PC-3 (cell line): ENCODE measurements around the gene CMTR2. TPM values are rescaled to one million over a fixed set of nuclear protein-coding genes. Genes with fewer than 3 reads are reported as not detected.

ENCODE experiments used
- ATAC-seq: fragments of 200-7000 bp; cut with Tn5 transposase; 2 replicates; pipeline ENCODE4 v1.9.1; 2020; ENCODE audit warnings: mild to moderate bottlenecking, moderate library complexity
- BruUV-seq: library from RNA; stranded (reverse); fragments of 400-500 nt; replicated peaks from 2 replicates; lab custom pipeline; 2021; lab: Mats Ljungman, UMichigan
- CTCF ChIA-PET: fragments of 300-600 bp; sonication (Branson Sonifier 250); formaldehyde crosslinking; loops from one replicate; lab custom pipeline; 2022; ENCODE audit warnings: antibody characterized with exemption; lab: Charles Lee
- POLR2A ChIA-PET: fragments of 300-600 bp; sonication (Branson Sonifier 250); formaldehyde crosslinking; loops from one replicate; lab custom pipeline; 2022; ENCODE audit warnings: antibody characterized with exemption; ENCODE audit not compliant: unreplicated experiment; lab: Charles Lee
- DNase-seq: peaks from one replicate; pipeline ENCODE4 v3.0.0-alpha.2; 2015
- H2AFZ ChIP-seq: fragments of 300-600 bp; sonication (generic); 2 replicates; pipeline ENCODE4 v1.6.0; 2016; ENCODE audit warnings: antibody characterized with exemption, low read length
- H3F3A ChIP-seq: fragments of 300-600 bp; sonication (generic); one replicate; pipeline ENCODE4 v1.6.0; 2017; ENCODE audit warnings: antibody characterized with exemption, low read length, control low read depth, mild to moderate bottlenecking; ENCODE audit not compliant: unreplicated experiment
- H3K27ac ChIP-seq: fragments of 300-600 bp; sonication (generic); 2 replicates; pipeline ENCODE4 v1.5.1; 2016; ENCODE audit warnings: mild to moderate bottlenecking, low read length
- H3K27me3 ChIP-seq: fragments of 300-600 bp; sonication (generic); 2 replicates; pipeline ENCODE4 v1.6.1; 2016; ENCODE audit warnings: low read length, mixed read lengths
- H3K36me3 ChIP-seq: fragments of 300-600 bp; sonication (generic); 2 replicates; pipeline ENCODE4 v1.6.1; 2016; ENCODE audit warnings: low read depth, mixed run types, low read length, mixed read lengths
- H3K4me1 ChIP-seq: fragments of 300-600 bp; sonication (generic); 2 replicates; pipeline ENCODE4 v1.5.1; 2016; ENCODE audit warnings: low read length; ENCODE audit not compliant: insufficient read depth
- H3K4me2 ChIP-seq: fragments of 300-600 bp; sonication (generic); 2 replicates; pipeline ENCODE4 v1.6.0; 2016; ENCODE audit warnings: low read length
- H3K4me3 ChIP-seq: fragments of 300-600 bp; sonication (generic); 2 replicates; pipeline ENCODE4 v1.5.1; 2016; ENCODE audit warnings: mild to moderate bottlenecking, low read length, mixed read lengths
- H3K79me2 ChIP-seq: fragments of 300-600 bp; sonication (generic); 2 replicates; pipeline ENCODE4 v1.6.1; 2017; ENCODE audit warnings: low read length, mixed read lengths
- H3K9ac ChIP-seq: fragments of 300-600 bp; sonication (generic); 2 replicates; pipeline ENCODE4 v1.6.0; 2016; ENCODE audit warnings: mild to moderate bottlenecking, low read length
- H3K9me2 ChIP-seq: fragments of 300-600 bp; sonication (generic); replicated peaks from 2 replicates; pipeline ENCODE4 v1.6.1; 2016; ENCODE audit warnings: mixed run types, low read length, mixed read lengths
- H3K9me3 ChIP-seq: fragments of 300-600 bp; sonication (generic); 2 replicates; pipeline ENCODE4 v1.6.1; 2016; ENCODE audit warnings: low read length, mixed read lengths
- H4K20me1 ChIP-seq: fragments of 300-600 bp; sonication (generic); 2 replicates; pipeline ENCODE4 v1.6.1; 2016; ENCODE audit warnings: low read length, mixed read lengths
- EZH2 ChIP-seq: fragments of 300-600 bp; sonication (generic); IDR thresholded peaks from one replicate; pipeline ENCODE4 v1.6.1; 2017; ENCODE audit warnings: antibody characterized with exemption, mild to moderate bottlenecking, low read length; ENCODE audit not compliant: unreplicated experiment
- EZH2phosphoT487 ChIP-seq: fragments of 300-600 bp; sonication (generic); IDR thresholded peaks from 2 replicates; pipeline ENCODE4 v1.6.1; 2018; ENCODE audit warnings: mild to moderate bottlenecking, antibody characterized with exemption, low read length, borderline replicate concordance
- intact Hi-C: fragments of 100-400 bp; cut with micrococcal nuclease; formaldehyde crosslinking; loops from 2 replicates; pipeline ENCODE4 v1.9.0; 2023
- total RNA-seq: library from RNA; depleted of rRNA; stranded (reverse); fragments of >200 nt; gene quantifications from 2 replicates; pipeline ENCODE4 v1.2.3, GENCODE V29; 2014
- TF ChIP-seq, protein P1 (sequence below): fragments of 300-600 bp; sonication (generic); conservative IDR thresholded peaks from 2 replicates; pipeline ENCODE4 v1.5.1; 2017; ENCODE audit warnings: antibody characterized with exemption, low read depth, mild to moderate bottlenecking, low read length

The CMTR2 gene
- total RNA-seq, 1 experiment from 2014 or later = 14.7 TPM

DNA sequence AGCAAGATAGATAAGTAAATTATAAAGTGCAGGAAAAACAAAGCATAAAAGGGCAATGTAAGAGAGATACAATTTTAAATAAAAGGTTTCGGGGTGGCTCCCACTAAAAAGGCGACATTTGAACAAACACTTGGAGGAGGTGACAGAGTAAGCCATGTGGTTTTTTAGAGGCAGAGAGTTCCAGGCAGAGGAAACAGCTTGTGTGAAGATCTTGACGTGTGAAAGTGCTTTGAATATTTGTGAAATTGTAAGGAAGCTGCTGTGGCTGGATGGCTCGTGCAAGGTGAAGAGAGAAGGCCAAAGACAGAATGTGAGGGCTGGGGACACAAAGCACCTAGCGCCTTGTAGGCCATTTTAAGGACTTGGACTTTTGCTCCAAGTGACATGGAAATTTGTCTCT lies 30.1 kb downstream of the CMTR2 start:
- ChIA-PET CTCF (no interaction called here), POLR2A (no interaction called here)
- Histone ChIP-seq H3K36me3 (no peaks in the 10 kb centered on the region), H3K4me1 (no peaks in the 10 kb centered on the region), H3K27ac (no peak overlapping the region), H3K4me3 (no peak overlapping the region), H2AFZ (no peak overlapping the region), H4K20me1 (no peaks in the 10 kb centered on the region), H3F3A (no peaks in the 10 kb centered on the region), H3K9me2 (no peaks in the 10 kb centered on the region), H3K9ac (no peak overlapping the region), H3K79me2 (no peaks in the 10 kb centered on the region), H3K4me2 (no peak overlapping the region), H3K9me3 (no peaks in the 10 kb centered on the region), H3K27me3 (peaks cover 59% of the 10 kb centered on the region)
- TF ChIP-seq, protein P1, sequence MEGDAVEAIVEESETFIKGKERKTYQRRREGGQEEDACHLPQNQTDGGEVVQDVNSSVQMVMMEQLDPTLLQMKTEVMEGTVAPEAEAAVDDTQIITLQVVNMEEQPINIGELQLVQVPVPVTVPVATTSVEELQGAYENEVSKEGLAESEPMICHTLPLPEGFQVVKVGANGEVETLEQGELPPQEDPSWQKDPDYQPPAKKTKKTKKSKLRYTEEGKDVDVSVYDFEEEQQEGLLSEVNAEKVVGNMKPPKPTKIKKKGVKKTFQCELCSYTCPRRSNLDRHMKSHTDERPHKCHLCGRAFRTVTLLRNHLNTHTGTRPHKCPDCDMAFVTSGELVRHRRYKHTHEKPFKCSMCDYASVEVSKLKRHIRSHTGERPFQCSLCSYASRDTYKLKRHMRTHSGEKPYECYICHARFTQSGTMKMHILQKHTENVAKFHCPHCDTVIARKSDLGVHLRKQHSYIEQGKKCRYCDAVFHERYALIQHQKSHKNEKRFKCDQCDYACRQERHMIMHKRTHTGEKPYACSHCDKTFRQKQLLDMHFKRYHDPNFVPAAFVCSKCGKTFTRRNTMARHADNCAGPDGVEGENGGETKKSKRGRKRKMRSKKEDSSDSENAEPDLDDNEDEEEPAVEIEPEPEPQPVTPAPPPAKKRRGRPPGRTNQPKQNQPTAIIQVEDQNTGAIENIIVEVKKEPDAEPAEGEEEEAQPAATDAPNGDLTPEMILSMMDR = no peak
- TF ChIP-seq EZH2 = no peak
- no peak for TF ChIP-seq EZH2phosphoT487
- ATAC-seq (no peak), DNase-seq (no peak)
- intact Hi-C loops = no loop called here
- BruUV-seq = no TSS peak

DNA sequence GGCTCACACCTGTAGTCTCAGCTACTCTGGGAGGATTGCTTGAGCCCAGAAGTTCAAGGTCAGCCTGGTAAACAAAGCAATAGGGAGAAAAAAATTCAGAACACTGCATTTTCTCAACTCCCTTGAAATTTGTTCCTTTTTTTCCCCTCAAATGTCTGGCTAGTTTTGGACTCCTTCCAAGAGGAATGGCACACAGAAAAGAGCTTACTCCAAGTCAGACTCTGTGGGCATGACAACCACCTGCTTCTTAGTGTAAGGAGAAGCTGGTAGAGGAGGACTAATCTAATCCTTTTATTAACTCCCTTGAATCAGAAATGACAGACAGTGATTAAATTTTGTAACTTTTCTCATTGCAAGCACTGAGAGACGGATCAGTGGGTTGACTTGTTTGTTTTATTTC lies 30.8 kb downstream of the CMTR2 start:
- H3K36me3 ChIP-seq = no peaks in the 10 kb centered on the region
- CTCF ChIA-PET = no interaction called here
- H3K4me1 ChIP-seq = no peaks in the 10 kb centered on the region
- no peaks in the 10 kb centered on the region for H3F3A ChIP-seq
- DNase-seq = no peak
- no peaks in the 10 kb centered on the region for H3K9me2 ChIP-seq
- H3K79me2 ChIP-seq = no peaks in the 10 kb centered on the region
- ATAC-seq = no peak
- H3K4me3 ChIP-seq = no peak overlapping the region
- H4K20me1 ChIP-seq = no peaks in the 10 kb centered on the region
- H3K9ac ChIP-seq = no peak overlapping the region
- no peak overlapping the region for H2AFZ ChIP-seq
- POLR2A ChIA-PET = no interaction called here
- intact Hi-C loops = no loop called here
- no TSS peak for BruUV-seq
- TF ChIP-seq EZH2phosphoT487 (no peak), EZH2 (no peak)
- TF ChIP-seq, protein P1 = no peak
- no peaks in the 10 kb centered on the region for H3K9me3 ChIP-seq
- peaks cover 53% of the 10 kb centered on the region for H3K27me3 ChIP-seq
- H3K27ac ChIP-seq = no peak overlapping the region
- no peak overlapping the region for H3K4me2 ChIP-seq

DNA sequence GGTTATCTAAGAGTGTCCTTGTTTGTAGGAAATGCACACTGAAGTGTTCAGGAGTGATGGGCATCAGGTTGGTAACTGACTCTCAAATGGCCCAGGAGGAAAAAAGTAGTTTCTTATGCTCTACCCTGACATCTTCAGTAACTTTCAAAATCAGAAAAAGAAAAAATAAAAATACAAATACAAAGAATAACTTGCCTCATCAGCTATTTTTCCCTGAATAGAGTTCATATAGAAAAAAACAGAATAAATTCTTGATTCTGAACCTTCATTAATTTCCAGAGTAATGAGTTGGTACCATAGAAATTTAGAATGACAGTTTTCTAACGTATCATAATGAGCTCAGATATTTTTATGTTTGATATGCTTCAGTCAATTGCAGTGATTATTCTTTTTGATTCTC lies 31.4 kb downstream of the CMTR2 start:
- H3K9me3 ChIP-seq = no peaks in the 10 kb centered on the region
- TF ChIP-seq, protein P1 = no peak
- no peak for TF ChIP-seq EZH2
- H4K20me1 ChIP-seq = no peaks in the 10 kb centered on the region
- no peak for DNase-seq
- intact Hi-C loops = no loop called here
- no peak overlapping the region for H3K9ac ChIP-seq
- no peak overlapping the region for H3K4me2 ChIP-seq
- H3K4me1 ChIP-seq = no peaks in the 10 kb centered on the region
- H3K9me2 ChIP-seq = no peaks in the 10 kb centered on the region
- H3K27ac ChIP-seq = no peak overlapping the region
- no peaks in the 10 kb centered on the region for H3F3A ChIP-seq
- no peak for ATAC-seq
- H3K27me3 ChIP-seq = peaks cover 47% of the 10 kb centered on the region
- no peak overlapping the region for H3K4me3 ChIP-seq
- no TSS peak for BruUV-seq
- H2AFZ ChIP-seq = no peak overlapping the region
- POLR2A ChIA-PET = no interaction called here
- H3K36me3 ChIP-seq = no peaks in the 10 kb centered on the region
- CTCF ChIA-PET = no interaction called here
- no peaks in the 10 kb centered on the region for H3K79me2 ChIP-seq
